Endothelial cell of umbilical vein (primary cell): ENCODE data around the gene FCN1.

Source experiments
- CTCF ChIP-seq, 2 donors: IDR thresholded peaks; 1 replicate in 1 of 2; 2 replicates in 1 of 2; pipeline ENCODE4 v1.5.1; 2011; ENCODE audit warnings: low read length in 2 of 2, mild to moderate bottlenecking in 2 of 2, moderate library complexity in 2 of 2, control low read depth in 1 of 2, inconsistent platforms in 1 of 2, low read depth in 1 of 2; ENCODE audit not compliant: insufficient read depth in 1 of 2; ENCODE audit errors: extremely low read depth in 1 of 2
- EZH2 ChIP-seq: IDR thresholded peaks from 2 replicates; pipeline ENCODE4 v1.6.1; 2012; ENCODE audit warnings: borderline replicate concordance, low read depth, mild to moderate bottlenecking, moderate library complexity, low read length, inconsistent platforms; ENCODE audit not compliant: severe bottlenecking
- MAX ChIP-seq: IDR thresholded peaks from 2 replicates; pipeline ENCODE4 v1.6.1; 2011; ENCODE audit not compliant: insufficient read depth, insufficient read length
- MYC ChIP-seq: IDR thresholded peaks from one replicate; pipeline ENCODE4 v1.6.1; 2011; ENCODE audit warnings: mild to moderate bottlenecking, low read depth, low read length
- POLR2A ChIP-seq: IDR thresholded peaks from 2 replicates; pipeline ENCODE4 v1.6.1; 2012; ENCODE audit warnings: low read depth, mild to moderate bottlenecking, control low read depth, low read length
- POLR2AphosphoS5 ChIP-seq: IDR thresholded peaks from 2 replicates; pipeline ENCODE4 v1.6.1; 2012; ENCODE audit warnings: low read depth, mild to moderate bottlenecking, control low read depth, low read length, moderate library complexity; ENCODE audit not compliant: insufficient read depth

GRCh38 chr9:134912126-134912840 lies 5.4 kb downstream of the FCN1 start:
- TF ChIP-seq CTCF (IDR thresholded peaks at IDR 0.05; ENCODE audit: extremely low read depth in 1 of 2, insufficient read depth in 1 of 2, low read depth in 1 of 2, low read length in 2 of 2) (no peak), EZH2 (no peak), MYC (no peak), POLR2A (no peak), POLR2AphosphoS5 (no peak), MAX (no peak)
